Stomach (tissue), 9 donors: ENCODE measurements around the gene CST1. TPM values are rescaled to one million over a fixed set of nuclear protein-coding genes. Genes with fewer than 3 reads are reported as not detected.
"Not testable (repeated sequence)": the region's sequence is repeated elsewhere in the genome, so short reads cannot be mapped to it uniquely, and the experiment has no call there.

Source experiments
- DNase-seq, 2 donors: peaks; one replicate each; pipeline versions ENCODE4 v3.0.0 to v3.0.0-alpha.2; 2013 to 2019
- H3K27ac ChIP-seq, 5 donors: fragments of 200-600 bp in 4 of 5; sonication (generic) in 4 of 5; one replicate each; pipeline ENCODE4 v1.5.1; 2013 to 2019; ENCODE audit warnings: mild to moderate bottlenecking in 1 of 5, moderate library complexity in 1 of 5
- H3K27me3 ChIP-seq, 3 donors: fragments of 200-600 bp; sonication (generic); one replicate each; pipeline ENCODE4 v1.5.1; 2017 to 2019; ENCODE audit warnings: mixed run types in 1 of 3
- H3K36me3 ChIP-seq, 4 donors: fragments of 200-600 bp; sonication (generic); 1 replicate in 3 of 4; 2 replicates in 1 of 4; pipeline ENCODE4 v1.5.1; 2016 to 2019
- H3K4me1 ChIP-seq, 4 donors: fragments of 200-600 bp; sonication (generic); one replicate each; pipeline ENCODE4 v1.5.1; 2016 to 2019
- H3K4me3 ChIP-seq, 4 donors: fragments of 200-600 bp; sonication (generic) in 3 of 4; one replicate each; pipeline ENCODE4 v1.5.1; 2016 to 2019; ENCODE audit warnings: mild to moderate bottlenecking in 1 of 4
- H3K9me3 ChIP-seq, 4 donors: fragments of 200-600 bp; sonication (generic); one replicate each; pipeline ENCODE4 v1.5.1; 2016 to 2019
- CTCF ChIP-seq, 7 experiments: fragments of 450-650 bp in 4 of 7; fragments of 200-600 bp in 3 of 7; sonication (generic) in 3 of 7; IDR thresholded peaks; one replicate each; pipeline ENCODE4 v1.5.1; 2016 to 2019; ENCODE audit warnings: antibody characterized with exemption in 7 of 7, control low read depth in 2 of 7, mild to moderate bottlenecking in 1 of 7
- EP300 ChIP-seq: sonication (generic); formaldehyde crosslinking; IDR thresholded peaks from one replicate; pipeline ENCODE4 v1.6.1; 2017; ENCODE audit warnings: antibody characterized with exemption
- POLR2A ChIP-seq, 4 donors: fragments of 450-650 bp; IDR thresholded peaks; one replicate each; pipeline ENCODE4 v1.6.1; 2016; ENCODE audit warnings: antibody characterized with exemption in 4 of 4, control low read depth in 2 of 4, mild to moderate bottlenecking in 1 of 4, moderate library complexity in 1 of 4
- POLR2AphosphoS5 ChIP-seq, 3 donors: sonication (generic); formaldehyde crosslinking; IDR thresholded peaks; one replicate each; pipeline ENCODE4 v1.6.1; 2016; ENCODE audit warnings: antibody characterized with exemption in 3 of 3
- WGBS, 5 donors: extraction: QIAGEN DNeasy Blood & Tissue Kit in 3 of 5; methylation state at CpG; one replicate each; pipeline versions ENCODE4 v1.1.5 to v1.1.7; 2013 to 2018; 5-methylcytosine and 5-hydroxymethylcytosine counted together
- intact Hi-C: fragments of 100-400 bp; cut with DNase I; formaldehyde crosslinking; loops from one replicate; pipeline ENCODE4 v1.15.1; 2023; ENCODE audit warnings: low total_unique reads
- polyA plus RNA-seq, 3 donors: library from polyadenylated mRNA; stranded (reverse); fragments of 200-250 nt; gene quantifications; one replicate each; pipeline ENCODE4 v1.2.3, GENCODE V29; 2013
- total RNA-seq, 5 donors: library from RNA; depleted of rRNA; stranded (reverse); fragments of >200 nt; gene quantifications; one replicate each; pipeline versions ENCODE4 v1.1.0 to v1.2.3, GENCODE V29; 2014 to 2016
- donor health status: healthy with polysubstance abuse.
- donor health status: Bipolar disorder and iron deficiency.
- donor health status: healthy.

CST1 gene
- total and polyA plus RNA-seq, 8 donors, result 0.23 TPM; not detected in 7

GRCh38 chr20:23745247-23745646 lies 5.5 kb downstream of the CST1 start:
- Histone ChIP-seq H3K4me3 (no peak overlapping the region), H3K9me3 (no peaks in the 10 kb centered on the region), H3K4me1 (no peaks in the 10 kb centered on the region), H3K27ac (no peak overlapping the region), H3K36me3 (no peaks in the 10 kb centered on the region), H3K27me3 (no peaks in the 10 kb centered on the region)
- intact Hi-C loops, result no loop called here
- TF ChIP-seq POLR2A (IDR thresholded peaks at IDR 0.05) (no peak), EP300 (no peak), POLR2AphosphoS5 (IDR thresholded peaks at IDR 0.05) (no peak), CTCF (IDR thresholded peaks at IDR 0.05) (no peak)
- DNase-seq, result no peak
- 64 to 88% (median 81%) methylated on average over 2 of the region's 2 CpGs for WGBS, 5 donors

GRCh38 chr20:23744817-23745216 lies 5.9 kb downstream of the CST1 start:
- no peak overlapping the region for H3K4me3 ChIP-seq
- no peak for TF ChIP-seq POLR2A (IDR thresholded peaks at IDR 0.05)
- TF ChIP-seq CTCF (IDR thresholded peaks at IDR 0.05), result no peak
- TF ChIP-seq POLR2AphosphoS5 (IDR thresholded peaks at IDR 0.05), result no peak
- no peak for TF ChIP-seq EP300
- H3K27ac ChIP-seq, result no peak overlapping the region
- DNase-seq, result no peak
- WGBS, 5 donors, result 26 to 58% (median 52%) methylated on average over 1 of the region's 1 CpG
- H3K9me3 ChIP-seq, result no peaks in the 10 kb centered on the region
- intact Hi-C loops, result no loop called here
- H3K27me3 ChIP-seq, result no peaks in the 10 kb centered on the region
- no peaks in the 10 kb centered on the region for H3K36me3 ChIP-seq
- no peaks in the 10 kb centered on the region for H3K4me1 ChIP-seq

GRCh38 chr20:23735391-23735790 lies 15.3 kb downstream of the CST1 start:
- DNase-seq, H3K27me3 ChIP-seq, H3K4me3 ChIP-seq, H3K9me3 ChIP-seq, H3K4me1 ChIP-seq, intact Hi-C loops, H3K36me3 ChIP-seq, H3K27ac ChIP-seq: not testable (repeated sequence)
- 54 to 77% (median 62%) methylated on average over 3 of the region's 3 CpGs for WGBS, 5 donors

GRCh38 chr20:23734949-23735348 lies 15.8 kb downstream of the CST1 start:
- intact Hi-C loops, DNase-seq, H3K9me3 ChIP-seq, H3K27ac ChIP-seq, H3K36me3 ChIP-seq, H3K27me3 ChIP-seq, H3K4me3 ChIP-seq, H3K4me1 ChIP-seq: not testable (repeated sequence)
- WGBS, 5 donors, result 81 to 95% (median 87%) methylated on average over 2 of the region's 2 CpGs

GRCh38 chr20:23734440-23734839 lies 16.3 kb downstream of the CST1 start:
- H3K4me1 ChIP-seq, intact Hi-C loops, DNase-seq, H3K36me3 ChIP-seq, H3K27ac ChIP-seq, H3K9me3 ChIP-seq, H3K27me3 ChIP-seq, H3K4me3 ChIP-seq: not testable (repeated sequence)
- 79 to 100% (median 91%) methylated on average over 1 of the region's 1 CpG for WGBS, 5 donors

- WGBS, 5 donors, result 77 to 90% (median 79%) methylated on average over 3 of the region's 3 CpGs
- no peak for DNase-seq
- Histone ChIP-seq H3K4me3 (no peak overlapping the region), H3K4me1 (no peaks in the 10 kb centered on the region), H3K27me3 (peaks cover 0 to 7% (median 0%) of the 10 kb centered on the region in 3 donors), H3K9me3 (no peaks in the 10 kb centered on the region), H3K27ac (no peak overlapping the region), H3K36me3 (no peaks in the 10 kb centered on the region)
- intact Hi-C loops, result no loop called here
- TF ChIP-seq CTCF (IDR thresholded peaks at IDR 0.05), result no peak
- TF ChIP-seq EP300, result no peak
- TF ChIP-seq POLR2AphosphoS5 (IDR thresholded peaks at IDR 0.05), result no peak
- no peak for TF ChIP-seq POLR2A (IDR thresholded peaks at IDR 0.05)
These were observed 23.7 kb downstream of the CST1 start for GRCh38 chr20:23727016-23727415.
